GM23338 (cell line): ENCODE measurements around the gene ZNF532. TPM values are rescaled to one million over a fixed set of nuclear protein-coding genes. Genes with fewer than 3 reads are reported as not detected.
A peak's percentile ranks its signal among the peaks of the same experiment; 100 is the strongest.

Experiments
- ATAC-seq: fragments of 200-7000 bp; cut with Tn5 transposase; 3 replicates; pipeline ENCODE4 v1.9.1; 2020
- DNase-seq: peaks from one replicate; pipeline ENCODE4 v3.0.0-alpha.2; 2015; ENCODE audit warnings: low spot score
- H2AFZ ChIP-seq: fragments of 200-600 bp; sonication (generic); 2 replicates; pipeline ENCODE4 v1.8.0; 2016; ENCODE audit warnings: antibody characterized with exemption, mild to moderate bottlenecking, moderate library complexity
- H3F3A ChIP-seq: fragments of 200-600 bp; sonication (generic); replicated peaks from 2 replicates; pipeline ENCODE4 v1.8.0; 2017; ENCODE audit warnings: antibody characterized with exemption, mixed run types, low read depth
- H3K27ac ChIP-seq: fragments of 200-600 bp; sonication (generic); 2 replicates; pipeline ENCODE4 v1.6.1; 2016; ENCODE audit warnings: low read depth
- H3K27me3 ChIP-seq: fragments of 200-600 bp; sonication (generic); 2 replicates; pipeline ENCODE4 v1.8.0; 2016; ENCODE audit warnings: mild to moderate bottlenecking, mixed run types, moderate library complexity; ENCODE audit not compliant: insufficient read depth
- H3K36me3 ChIP-seq: fragments of 200-600 bp; sonication (generic); 2 replicates; pipeline ENCODE4 v1.8.0; 2016; ENCODE audit warnings: mild to moderate bottlenecking; ENCODE audit not compliant: insufficient read depth
- H3K4me1 ChIP-seq: fragments of 200-600 bp; sonication (generic); 2 replicates; pipeline ENCODE4 v1.8.0; 2016; ENCODE audit warnings: mild to moderate bottlenecking, moderate library complexity; ENCODE audit not compliant: insufficient read depth
- H3K4me2 ChIP-seq: fragments of 200-600 bp; sonication (generic); 2 replicates; pipeline ENCODE4 v1.7.1; 2017; ENCODE audit warnings: mixed run types
- H3K4me3 ChIP-seq: fragments of 200-600 bp; sonication (generic); 2 replicates; pipeline ENCODE4 v1.6.1; 2016; ENCODE audit warnings: mixed run types
- H3K79me2 ChIP-seq: fragments of 200-600 bp; sonication (generic); replicated peaks from 2 replicates; pipeline ENCODE4 v1.8.0; 2017; ENCODE audit warnings: mild to moderate bottlenecking; ENCODE audit not compliant: insufficient read depth
- H3K9me2 ChIP-seq: fragments of 200-600 bp; sonication (generic); 2 replicates; pipeline ENCODE4 v1.8.0; 2017; ENCODE audit not compliant: insufficient read depth
- H4K20me1 ChIP-seq: fragments of 200-600 bp; sonication (generic); replicated peaks from 2 replicates; pipeline ENCODE4 v1.8.0; 2017; ENCODE audit warnings: mild to moderate bottlenecking; ENCODE audit not compliant: insufficient read depth
- H3K27ac Mint-ChIP-seq: 2 replicates; pipeline ENCODE4 v1.8.0; 2020; ENCODE audit warnings: inconsistent platforms, mild to moderate bottlenecking, moderate library complexity, mixed read lengths
- H3K27me3 Mint-ChIP-seq: 3 replicates; pipeline ENCODE4 v1.8.0; 2022; ENCODE audit warnings: low read depth, mild to moderate bottlenecking, moderate library complexity, mixed read lengths, inconsistent platforms; ENCODE audit not compliant: insufficient read depth, poor library complexity
- H3K36me3 Mint-ChIP-seq: 3 replicates; pipeline ENCODE4 v1.8.0; 2021; ENCODE audit warnings: low read depth, mild to moderate bottlenecking, inconsistent platforms, moderate library complexity, mixed read lengths
- H3K4me1 Mint-ChIP-seq: 3 replicates; pipeline ENCODE4 v1.8.0; 2020; ENCODE audit warnings: mild to moderate bottlenecking, inconsistent platforms, mixed read lengths
- H3K4me3 Mint-ChIP-seq: 3 replicates; pipeline ENCODE4 v1.8.0; 2021; ENCODE audit warnings: moderate library complexity, mild to moderate bottlenecking, inconsistent platforms, mixed read lengths
- H3K9me3 Mint-ChIP-seq: 3 replicates; pipeline ENCODE4 v1.8.0; 2020; ENCODE audit warnings: moderate library complexity, mild to moderate bottlenecking, inconsistent platforms, mixed read lengths
- STAT1 ChIP-seq: IDR thresholded peaks from one replicate; pipeline ENCODE4 v1.6.1; 2016; ENCODE audit warnings: antibody characterized with exemption; ENCODE audit not compliant: unreplicated experiment
- ZNF114 ChIP-seq: fragments of 250-450 bp; sonication (Bioruptor Pico); IDR thresholded peaks from 2 replicates; pipeline ENCODE4 v1.5.0; 2020; ENCODE audit warnings: mild to moderate bottlenecking, moderate library complexity
- polyA plus RNA-seq: library from polyadenylated mRNA; unstranded; fragments of >200 nt; fragmentation: Nextera tagmentation; extraction: Ambion mirVana; gene quantifications from 2 replicates; pipeline ENCODE4 v1.2.1, GENCODE V29; 2016
- total RNA-seq: library from RNA; depleted of rRNA; stranded (reverse); fragments of >200 nt; shearing (Covaris generic); gene quantifications from 2 replicates; pipeline ENCODE4 v1.2.3, GENCODE V29; 2014
- TF ChIP-seq, protein P1 (sequence below): IDR thresholded peaks from 2 replicates; pipeline ENCODE4 v1.6.1; 2016; ENCODE audit warnings: antibody characterized with exemption
- TF ChIP-seq, protein P2 (sequence below): fragments of 250-450 bp; sonication (Bioruptor Pico); IDR thresholded peaks from 2 replicates; pipeline ENCODE4 v1.5.0; 2020; ENCODE audit warnings: mild to moderate bottlenecking, moderate library complexity

ZNF532 gene
- total and polyA plus RNA-seq, 2 experiments from 2014 or later, result 51.5 to 225 TPM

DNA sequence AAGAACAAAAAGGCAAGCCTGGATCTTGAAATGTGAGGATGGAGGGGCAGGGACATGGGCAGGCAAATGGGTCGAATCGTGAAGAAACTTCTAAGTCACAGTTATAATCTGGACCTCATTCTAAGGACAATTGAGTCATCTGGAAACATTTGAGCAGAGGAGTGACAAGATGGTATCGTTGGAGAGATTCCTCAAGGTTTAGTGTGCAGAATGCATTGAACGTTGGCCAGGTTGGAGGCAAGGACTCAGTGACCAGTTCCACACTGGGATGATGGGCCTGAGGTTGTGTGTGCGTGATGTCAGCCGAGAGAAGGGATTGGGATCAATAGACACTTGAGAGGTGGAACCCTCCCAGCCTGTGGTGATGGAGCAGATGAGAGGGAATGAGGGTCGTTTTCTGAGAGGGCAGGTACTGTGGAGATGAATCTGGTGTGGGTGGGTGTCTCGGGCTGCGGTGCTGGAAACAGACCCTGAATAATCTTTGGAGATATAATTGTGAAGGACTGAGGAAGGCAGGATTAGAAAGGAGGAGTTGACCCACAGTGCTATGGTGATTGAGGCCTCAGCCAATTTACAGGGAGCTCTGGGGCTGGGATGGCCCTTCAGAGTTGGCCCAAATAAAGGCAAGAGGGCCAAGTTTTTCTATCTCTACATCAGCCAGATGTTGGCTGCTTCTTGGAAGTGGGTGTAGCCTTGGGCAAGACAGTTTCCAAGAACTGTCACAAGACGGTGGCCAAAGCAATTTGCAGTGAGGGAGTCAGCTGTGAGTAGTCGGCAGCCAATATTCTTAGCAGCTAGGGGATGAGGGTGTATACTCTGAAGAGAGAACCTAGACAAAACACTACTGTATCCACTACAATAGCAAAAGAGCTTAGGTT lies 5.8 kb upstream of the ZNF532 start (continued):
- TF ChIP-seq STAT1, result no peak

DNA sequence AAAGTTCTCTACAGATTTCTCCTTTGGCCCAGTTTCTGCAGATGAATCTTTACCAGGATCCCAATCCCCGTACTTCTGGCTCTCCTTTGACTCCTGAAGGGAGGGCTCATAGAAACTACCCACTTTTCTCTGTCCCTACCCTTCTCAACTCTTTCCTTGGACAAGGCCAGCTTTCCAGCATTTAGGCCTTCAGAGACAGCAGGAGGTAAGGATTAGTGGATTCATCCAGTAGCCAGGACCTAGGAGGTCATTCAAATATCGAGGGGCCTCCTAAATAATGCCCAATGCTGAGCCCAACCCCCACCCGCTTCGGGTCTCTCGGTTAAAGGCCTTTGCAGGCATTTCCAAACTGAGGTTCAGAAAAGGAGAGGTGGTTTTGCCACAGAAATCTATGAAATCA lies 4.8 kb upstream of the ZNF532 start:
- no peaks in the 10 kb centered on the region for H4K20me1 ChIP-seq
- peak overlapping the region; percentile 72 for H3K4me2 ChIP-seq
- peaks cover 30% of the 10 kb centered on the region for H3K4me1 ChIP-seq
- H3K27ac ChIP-seq, result peak overlapping the region; percentile 96
- H3K36me3 ChIP-seq, result no peaks in the 10 kb centered on the region; the same call in 1 of the 2 replicates
- TF ChIP-seq, protein P1, sequence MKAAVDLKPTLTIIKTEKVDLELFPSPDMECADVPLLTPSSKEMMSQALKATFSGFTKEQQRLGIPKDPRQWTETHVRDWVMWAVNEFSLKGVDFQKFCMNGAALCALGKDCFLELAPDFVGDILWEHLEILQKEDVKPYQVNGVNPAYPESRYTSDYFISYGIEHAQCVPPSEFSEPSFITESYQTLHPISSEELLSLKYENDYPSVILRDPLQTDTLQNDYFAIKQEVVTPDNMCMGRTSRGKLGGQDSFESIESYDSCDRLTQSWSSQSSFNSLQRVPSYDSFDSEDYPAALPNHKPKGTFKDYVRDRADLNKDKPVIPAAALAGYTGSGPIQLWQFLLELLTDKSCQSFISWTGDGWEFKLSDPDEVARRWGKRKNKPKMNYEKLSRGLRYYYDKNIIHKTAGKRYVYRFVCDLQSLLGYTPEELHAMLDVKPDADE, result no peak
- TF ChIP-seq, protein P2, sequence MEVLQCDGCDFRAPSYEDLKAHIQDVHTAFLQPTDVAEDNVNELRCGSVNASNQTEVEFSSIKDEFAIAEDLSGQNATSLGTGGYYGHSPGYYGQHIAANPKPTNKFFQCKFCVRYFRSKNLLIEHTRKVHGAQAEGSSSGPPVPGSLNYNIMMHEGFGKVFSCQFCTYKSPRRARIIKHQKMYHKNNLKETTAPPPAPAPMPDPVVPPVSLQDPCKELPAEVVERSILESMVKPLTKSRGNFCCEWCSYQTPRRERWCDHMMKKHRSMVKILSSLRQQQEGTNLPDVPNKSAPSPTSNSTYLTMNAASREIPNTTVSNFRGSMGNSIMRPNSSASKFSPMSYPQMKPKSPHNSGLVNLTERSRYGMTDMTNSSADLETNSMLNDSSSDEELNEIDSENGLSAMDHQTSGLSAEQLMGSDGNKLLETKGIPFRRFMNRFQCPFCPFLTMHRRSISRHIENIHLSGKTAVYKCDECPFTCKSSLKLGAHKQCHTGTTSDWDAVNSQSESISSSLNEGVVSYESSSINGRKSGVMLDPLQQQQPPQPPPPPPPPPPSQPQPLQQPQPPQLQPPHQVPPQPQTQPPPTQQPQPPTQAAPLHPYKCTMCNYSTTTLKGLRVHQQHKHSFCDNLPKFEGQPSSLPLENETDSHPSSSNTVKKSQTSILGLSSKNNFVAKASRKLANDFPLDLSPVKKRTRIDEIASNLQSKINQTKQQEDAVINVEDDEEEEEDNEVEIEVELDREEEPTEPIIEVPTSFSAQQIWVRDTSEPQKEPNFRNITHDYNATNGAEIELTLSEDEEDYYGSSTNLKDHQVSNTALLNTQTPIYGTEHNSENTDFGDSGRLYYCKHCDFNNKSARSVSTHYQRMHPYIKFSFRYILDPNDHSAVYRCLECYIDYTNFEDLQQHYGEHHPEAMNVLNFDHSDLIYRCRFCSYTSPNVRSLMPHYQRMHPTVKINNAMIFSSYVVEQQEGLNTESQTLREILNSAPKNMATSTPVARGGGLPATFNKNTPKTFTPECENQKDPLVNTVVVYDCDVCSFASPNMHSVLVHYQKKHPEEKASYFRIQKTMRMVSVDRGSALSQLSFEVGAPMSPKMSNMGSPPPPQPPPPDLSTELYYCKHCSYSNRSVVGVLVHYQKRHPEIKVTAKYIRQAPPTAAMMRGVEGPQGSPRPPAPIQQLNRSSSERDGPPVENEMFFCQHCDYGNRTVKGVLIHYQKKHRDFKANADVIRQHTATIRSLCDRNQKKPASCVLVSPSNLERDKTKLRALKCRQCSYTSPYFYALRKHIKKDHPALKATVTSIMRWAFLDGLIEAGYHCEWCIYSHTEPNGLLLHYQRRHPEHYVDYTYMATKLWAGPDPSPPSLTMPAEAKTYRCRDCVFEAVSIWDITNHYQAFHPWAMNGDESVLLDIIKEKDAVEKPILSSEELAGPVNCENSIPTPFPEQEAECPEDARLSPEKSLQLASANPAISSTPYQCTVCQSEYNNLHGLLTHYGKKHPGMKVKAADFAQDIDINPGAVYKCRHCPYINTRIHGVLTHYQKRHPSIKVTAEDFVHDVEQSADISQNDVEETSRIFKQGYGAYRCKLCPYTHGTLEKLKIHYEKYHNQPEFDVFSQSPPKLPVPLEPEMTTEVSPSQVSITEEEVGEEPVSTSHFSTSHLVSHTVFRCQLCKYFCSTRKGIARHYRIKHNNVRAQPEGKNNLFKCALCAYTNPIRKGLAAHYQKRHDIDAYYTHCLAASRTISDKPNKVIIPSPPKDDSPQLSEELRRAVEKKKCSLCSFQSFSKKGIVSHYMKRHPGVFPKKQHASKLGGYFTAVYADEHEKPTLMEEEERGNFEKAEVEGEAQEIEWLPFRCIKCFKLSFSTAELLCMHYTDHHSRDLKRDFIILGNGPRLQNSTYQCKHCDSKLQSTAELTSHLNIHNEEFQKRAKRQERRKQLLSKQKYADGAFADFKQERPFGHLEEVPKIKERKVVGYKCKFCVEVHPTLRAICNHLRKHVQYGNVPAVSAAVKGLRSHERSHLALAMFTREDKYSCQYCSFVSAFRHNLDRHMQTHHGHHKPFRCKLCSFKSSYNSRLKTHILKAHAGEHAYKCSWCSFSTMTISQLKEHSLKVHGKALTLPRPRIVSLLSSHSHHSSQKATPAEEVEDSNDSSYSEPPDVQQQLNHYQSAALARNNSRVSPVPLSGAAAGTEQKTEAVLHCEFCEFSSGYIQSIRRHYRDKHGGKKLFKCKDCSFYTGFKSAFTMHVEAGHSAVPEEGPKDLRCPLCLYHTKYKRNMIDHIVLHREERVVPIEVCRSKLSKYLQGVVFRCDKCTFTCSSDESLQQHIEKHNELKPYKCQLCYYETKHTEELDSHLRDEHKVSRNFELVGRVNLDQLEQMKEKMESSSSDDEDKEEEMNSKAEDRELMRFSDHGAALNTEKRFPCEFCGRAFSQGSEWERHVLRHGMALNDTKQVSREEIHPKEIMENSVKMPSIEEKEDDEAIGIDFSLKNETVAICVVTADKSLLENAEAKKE (CRISPR knock-in tag), result peak; percentile 83; the same call in 1 of the 2 replicates
- TF ChIP-seq ZNF114 (CRISPR knock-in tag), result no peak
- Mint-ChIP-seq H3K27me3 (peaks cover 16% of the 10 kb centered on the region), H3K9me3 (no peaks in the 10 kb centered on the region; the same call in 2 of the 3 replicates), H3K27ac (peak overlapping the region; percentile 99), H3K4me3 (peak overlapping the region; percentile 84), H3K4me1 (peaks cover 51% of the 10 kb centered on the region), H3K36me3 (peaks cover 11% of the 10 kb centered on the region)
- peaks cover 13% of the 10 kb centered on the region for H3K79me2 ChIP-seq
- DNase-seq (peak; percentile 65), ATAC-seq (peak; percentile 30)
- no peak overlapping the region for H2AFZ ChIP-seq
- H3K9me2 ChIP-seq, result no peaks in the 10 kb centered on the region
- H3K4me3 ChIP-seq, result no peak overlapping the region; the same call in 1 of the 2 replicates
- peaks cover 8% of the 10 kb centered on the region; the same call in 1 of the 2 replicates for H3F3A ChIP-seq
- no peaks in the 10 kb centered on the region for H3K27me3 ChIP-seq
